Mucosa of stomach (tissue), 1 donor: ENCODE measurements around the gene CCNQ.
"Not testable (repeated sequence)": the region's sequence is repeated elsewhere in the genome, so short reads cannot be mapped to it uniquely, and the experiment has no call there.

Experiments used
- H3K27me3 ChIP-seq: one replicate; pipeline ENCODE4 v1.7.0; 2013; ENCODE audit warnings: mild to moderate bottlenecking, low read length; ENCODE audit not compliant: control insufficient read depth, insufficient read depth
- H3K36me3 ChIP-seq: one replicate; pipeline ENCODE4 v1.7.0; 2013; ENCODE audit warnings: low read length; ENCODE audit not compliant: control insufficient read depth, insufficient read depth
- H3K4me1 ChIP-seq: one replicate; pipeline ENCODE4 v1.7.0; 2013; ENCODE audit warnings: mild to moderate bottlenecking, low read length; ENCODE audit not compliant: control insufficient read depth, insufficient read depth
- H3K4me3 ChIP-seq: one replicate; pipeline ENCODE4 v1.7.0; 2013; ENCODE audit warnings: low read length
- H3K9ac ChIP-seq: one replicate; pipeline ENCODE4 v1.7.0; 2013; ENCODE audit warnings: mild to moderate bottlenecking, low read length, moderate library complexity
- H3K9me3 ChIP-seq: one replicate; pipeline ENCODE4 v1.7.0; 2013; ENCODE audit warnings: mild to moderate bottlenecking, low read length, moderate library complexity; ENCODE audit not compliant: control insufficient read depth
- donor health status: Pancreatic carcinoma.

The CCNQ gene

DNA sequence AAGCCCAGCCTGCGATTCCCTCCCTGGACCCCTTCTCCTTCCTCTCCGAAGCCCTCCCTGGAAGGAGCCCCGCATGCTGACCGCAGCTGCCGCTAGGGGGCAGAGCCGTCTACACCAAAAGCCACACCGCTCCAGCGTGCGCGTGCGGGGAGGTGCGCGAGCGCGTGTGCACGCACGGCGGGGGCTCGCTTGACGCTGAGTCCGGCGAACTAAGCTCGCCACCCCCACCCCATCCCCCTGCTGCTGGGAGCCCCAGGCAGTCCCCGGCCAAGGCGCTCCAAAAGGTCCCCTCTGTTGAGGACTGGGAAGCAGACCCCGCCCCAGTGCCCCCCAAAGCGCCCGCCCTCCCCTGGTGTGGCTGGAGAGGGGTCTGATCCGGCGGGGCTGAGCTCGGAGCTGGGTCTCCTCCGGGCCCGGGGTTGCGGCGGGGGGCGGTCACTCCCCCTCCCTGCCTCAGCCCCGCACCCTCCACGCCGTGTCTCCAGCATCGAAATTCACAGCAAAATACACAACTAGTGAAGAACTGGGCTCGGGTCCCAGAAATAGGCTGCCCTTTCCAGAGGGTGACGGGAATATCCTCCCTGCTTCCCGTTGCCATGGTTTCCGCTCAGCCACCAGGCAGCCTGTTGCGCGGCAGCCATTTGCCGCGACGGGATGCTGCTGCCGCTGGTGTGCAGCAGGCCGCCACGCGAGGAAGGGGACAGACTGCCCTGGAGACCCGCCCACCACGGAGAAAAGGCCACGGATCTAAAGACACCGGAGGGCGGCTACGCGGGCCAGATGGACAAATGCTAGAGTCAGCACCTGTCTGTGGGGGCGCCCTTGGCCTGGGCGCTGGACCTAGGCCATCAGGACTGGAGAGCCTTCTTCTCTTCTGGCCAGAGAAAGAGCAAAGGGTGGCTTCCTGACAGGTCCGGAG lies 11.2 kb upstream of the CCNQ start:
- Histone ChIP-seq H3K9me3 (no peaks in the 10 kb centered on the region), H3K4me1 (peaks cover 4% of the 10 kb centered on the region), H3K36me3 (no peaks in the 10 kb centered on the region), H3K4me3 (no peak overlapping the region), H3K27me3 (no peaks in the 10 kb centered on the region), H3K9ac (no peak overlapping the region)

DNA sequence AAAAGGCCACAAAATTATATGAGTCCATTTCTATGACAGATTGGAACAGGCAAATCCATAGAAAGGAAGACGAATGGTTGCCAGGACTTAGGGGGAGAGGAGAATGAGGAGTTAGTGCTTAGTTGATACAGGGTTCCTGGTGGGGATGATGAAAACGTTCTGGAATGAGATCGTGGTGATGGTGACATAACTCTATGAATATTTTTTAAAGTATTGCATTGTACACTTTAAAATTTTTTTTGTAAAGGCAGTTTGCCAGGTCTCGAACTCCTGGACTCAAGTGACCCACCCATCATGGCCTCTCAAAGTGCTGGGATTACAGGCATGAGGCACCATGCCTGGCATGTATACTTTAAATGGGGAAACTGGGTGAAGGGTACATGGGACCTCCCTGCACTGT lies 9.9 kb upstream of the CCNQ start:
- Histone ChIP-seq H3K9me3 (no peaks in the 10 kb centered on the region), H3K27me3 (no peaks in the 10 kb centered on the region), H3K4me3 (no peak overlapping the region), H3K4me1 (peaks cover 4% of the 10 kb centered on the region), H3K9ac (no peak overlapping the region), H3K36me3 (no peaks in the 10 kb centered on the region)

DNA sequence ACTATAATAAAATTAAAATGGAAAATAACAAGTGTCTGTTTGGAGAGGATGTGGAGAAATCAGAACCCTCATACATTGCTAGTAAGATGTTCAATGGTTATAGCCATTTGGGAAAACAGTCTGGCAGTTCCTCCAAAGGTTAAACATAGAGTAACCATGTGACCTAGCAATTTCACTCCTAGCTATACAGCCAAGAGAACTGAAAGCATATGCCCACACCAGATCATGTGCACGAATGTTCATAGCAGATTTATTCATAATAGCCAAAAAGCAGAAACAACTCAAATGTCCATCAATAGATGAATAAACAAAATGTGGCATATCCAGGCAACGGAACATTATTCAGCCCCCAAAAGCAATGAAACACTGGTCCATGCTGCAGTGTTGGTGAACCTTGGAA lies 9.4 kb upstream of the CCNQ start:
- H3K4me3 ChIP-seq: no peak overlapping the region
- no peaks in the 10 kb centered on the region for H3K27me3 ChIP-seq
- H3K9ac ChIP-seq: no peak overlapping the region
- H3K36me3 ChIP-seq: no peaks in the 10 kb centered on the region
- H3K4me1 ChIP-seq: peaks cover 4% of the 10 kb centered on the region
- H3K9me3 ChIP-seq: no peaks in the 10 kb centered on the region

DNA sequence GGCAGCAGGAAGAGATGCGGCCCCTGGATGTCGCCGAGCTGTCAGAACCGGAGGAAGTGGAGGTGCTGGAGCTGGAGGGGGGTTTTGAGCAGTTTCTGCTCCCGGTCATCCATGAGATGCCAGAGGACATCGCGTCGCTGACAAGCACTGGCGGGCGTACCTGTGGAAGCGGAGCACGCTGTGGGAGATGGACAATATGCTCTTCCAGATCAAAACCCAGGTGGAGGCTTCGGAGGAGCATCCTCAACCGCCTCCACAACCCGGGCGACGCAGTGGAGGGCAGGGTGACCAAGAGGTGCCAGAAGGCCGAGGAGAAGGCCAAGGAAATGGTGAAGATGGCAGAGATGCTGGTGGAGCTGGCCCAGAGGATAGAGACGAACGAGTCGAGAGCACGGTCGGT lies 7.6 kb upstream of the CCNQ start:
- no peaks in the 10 kb centered on the region for H3K36me3 ChIP-seq
- no peaks in the 10 kb centered on the region for H3K9me3 ChIP-seq
- H3K27me3 ChIP-seq: no peaks in the 10 kb centered on the region
- peaks cover 4% of the 10 kb centered on the region for H3K4me1 ChIP-seq
- no peak overlapping the region for H3K4me3 ChIP-seq
- H3K9ac ChIP-seq: no peak overlapping the region

DNA sequence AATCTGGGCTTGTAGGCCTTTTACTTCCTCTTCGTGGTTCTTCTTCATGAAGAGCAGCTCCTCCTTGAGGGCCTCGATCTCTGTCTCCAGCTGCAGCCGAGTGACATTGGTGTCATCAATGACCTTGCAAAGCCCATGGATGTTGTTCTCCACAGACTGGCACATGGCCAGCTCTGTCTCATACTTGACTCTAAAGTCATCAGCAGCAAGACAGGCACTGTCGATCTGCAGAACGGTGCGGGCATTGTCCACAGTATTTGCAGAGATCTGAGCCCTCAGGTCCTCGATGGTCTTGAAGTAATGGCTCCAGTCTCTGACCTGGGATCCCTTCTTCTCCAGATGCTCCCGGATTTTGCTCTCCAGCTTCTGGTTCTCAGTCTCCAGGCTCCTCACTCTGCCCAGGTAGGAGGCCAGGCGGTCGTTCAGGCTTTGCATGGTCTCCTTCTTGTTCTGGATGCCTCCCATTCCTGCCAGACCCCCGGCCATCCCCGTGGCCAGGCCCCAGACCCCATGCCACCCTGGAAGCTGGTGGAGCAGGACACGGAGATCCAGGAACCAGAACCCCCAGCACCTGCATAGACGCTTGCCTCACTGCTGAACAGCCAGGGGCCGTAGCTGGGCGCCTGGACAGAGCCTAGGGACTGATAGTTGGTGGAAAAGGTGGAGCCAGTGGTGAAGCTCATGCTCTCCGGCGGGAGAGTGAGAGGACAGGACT lies 5.9 kb upstream of the CCNQ start:
- not testable (repeated sequence) for H3K4me3 ChIP-seq, H3K4me1 ChIP-seq, H3K9ac ChIP-seq, H3K9me3 ChIP-seq, H3K27me3 ChIP-seq, H3K36me3 ChIP-seq

DNA sequence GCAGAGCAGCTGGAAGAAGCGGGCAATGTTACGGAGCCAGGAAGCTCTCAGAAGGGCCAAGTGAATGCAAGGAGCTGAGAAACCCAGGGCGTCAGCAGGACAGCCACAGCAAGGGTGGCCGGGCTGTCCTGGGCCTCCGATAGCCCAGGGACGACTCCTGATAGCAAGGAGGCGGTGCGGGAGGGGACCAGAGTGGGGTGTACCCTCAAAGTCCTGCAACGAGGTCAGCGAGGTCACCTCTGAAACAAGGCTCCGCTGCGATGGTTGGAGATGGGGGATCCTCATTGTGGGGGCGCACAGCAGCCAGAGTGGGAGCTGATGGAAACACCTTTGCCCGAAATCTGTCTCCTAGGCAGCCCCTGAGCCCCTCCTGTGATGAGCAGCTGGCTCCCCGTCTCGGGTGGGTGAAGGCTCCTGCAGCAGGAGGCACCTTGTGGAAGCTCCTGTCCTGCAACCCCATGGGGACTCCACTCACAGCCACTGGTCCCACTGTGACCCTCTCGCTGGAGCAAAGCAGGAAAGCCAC lies 4.3 kb upstream of the CCNQ start:
- no peaks in the 10 kb centered on the region for H3K36me3 ChIP-seq
- H3K4me1 ChIP-seq: no peaks in the 10 kb centered on the region
- H3K9me3 ChIP-seq: no peaks in the 10 kb centered on the region
- H3K27me3 ChIP-seq: no peaks in the 10 kb centered on the region
- H3K4me3 ChIP-seq: no peak overlapping the region
- H3K9ac ChIP-seq: no peak overlapping the region

DNA sequence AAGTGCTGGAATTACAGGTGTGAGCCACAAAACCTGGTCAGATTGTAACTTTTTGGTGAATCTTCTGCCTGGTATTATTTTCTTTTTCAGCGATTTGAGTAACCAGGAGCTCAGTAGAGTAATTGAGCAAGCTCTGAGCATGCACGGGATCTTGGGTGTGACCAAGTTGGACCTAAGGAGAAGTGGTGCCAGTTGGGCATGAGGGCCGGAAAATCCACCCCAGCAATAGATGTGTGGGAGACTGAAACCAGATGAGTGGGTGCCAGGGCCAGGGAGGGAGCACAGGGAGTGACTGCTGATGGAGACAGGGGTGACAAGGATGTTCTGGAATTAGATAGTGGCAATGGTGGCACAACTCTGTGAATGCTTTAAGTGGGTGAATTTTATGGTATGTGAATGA lies 3.7 kb upstream of the CCNQ start:
- Histone ChIP-seq H3K9me3 (no peaks in the 10 kb centered on the region), H3K36me3 (no peaks in the 10 kb centered on the region), H3K4me1 (no peaks in the 10 kb centered on the region), H3K9ac (no peak overlapping the region), H3K27me3 (no peaks in the 10 kb centered on the region), H3K4me3 (no peak overlapping the region)

DNA sequence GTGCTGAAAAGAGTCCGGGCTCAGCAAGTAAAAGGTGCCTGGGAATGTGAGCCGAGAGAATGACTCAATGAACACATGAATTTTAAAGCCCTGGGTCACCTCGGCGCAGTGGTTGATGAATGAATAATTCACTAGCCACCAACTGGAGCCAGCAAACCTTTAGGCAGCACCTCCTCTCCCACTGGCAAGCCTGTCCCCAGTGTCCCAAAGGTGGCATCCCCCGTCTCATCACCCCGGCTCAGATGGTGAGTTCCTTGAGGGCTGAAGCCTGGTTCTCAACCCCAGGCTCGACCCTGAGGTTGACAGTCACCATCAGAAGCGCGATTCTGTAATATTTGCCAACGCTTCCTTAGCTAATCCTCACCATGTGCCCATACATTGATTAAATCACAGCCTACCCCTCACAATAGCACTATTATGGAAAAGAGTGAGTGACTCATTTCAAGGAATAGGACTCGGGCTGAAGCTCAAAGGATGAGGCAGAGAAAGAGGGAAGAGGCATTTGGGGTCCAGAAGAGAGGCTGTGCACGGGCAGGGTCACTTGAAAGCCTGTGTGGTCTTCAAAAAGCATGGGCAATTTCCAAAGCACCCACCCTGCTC lies 2.7 kb upstream of the CCNQ start:
- H3K9ac ChIP-seq: no peak overlapping the region
- no peaks in the 10 kb centered on the region for H3K27me3 ChIP-seq
- no peak overlapping the region for H3K4me3 ChIP-seq
- H3K36me3 ChIP-seq: no peaks in the 10 kb centered on the region
- no peaks in the 10 kb centered on the region for H3K4me1 ChIP-seq
- H3K9me3 ChIP-seq: no peaks in the 10 kb centered on the region

DNA sequence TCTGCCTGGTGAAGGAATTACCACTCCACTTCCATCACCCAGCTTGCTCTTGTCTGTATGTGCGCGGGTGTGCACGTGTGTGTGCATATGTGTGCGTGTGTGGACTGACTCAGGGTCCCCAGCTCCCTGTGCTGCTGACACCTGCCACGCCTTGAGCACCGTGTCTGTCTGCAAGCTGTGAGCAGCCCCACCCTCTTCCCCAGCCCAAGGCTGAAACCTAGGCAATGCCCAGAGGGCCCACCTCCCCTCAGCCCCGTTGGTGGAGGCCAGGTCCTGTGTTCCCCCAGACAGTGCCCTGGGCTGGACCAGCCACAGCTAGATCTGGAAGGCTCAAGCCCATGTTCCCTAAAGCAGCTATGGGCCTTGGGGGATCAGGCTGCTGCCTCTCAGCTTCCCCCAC lies 2.0 kb upstream of the CCNQ start:
- Histone ChIP-seq H3K36me3 (no peaks in the 10 kb centered on the region), H3K4me3 (no peak overlapping the region), H3K9me3 (no peaks in the 10 kb centered on the region), H3K9ac (no peak overlapping the region), H3K27me3 (no peaks in the 10 kb centered on the region), H3K4me1 (no peaks in the 10 kb centered on the region)

DNA sequence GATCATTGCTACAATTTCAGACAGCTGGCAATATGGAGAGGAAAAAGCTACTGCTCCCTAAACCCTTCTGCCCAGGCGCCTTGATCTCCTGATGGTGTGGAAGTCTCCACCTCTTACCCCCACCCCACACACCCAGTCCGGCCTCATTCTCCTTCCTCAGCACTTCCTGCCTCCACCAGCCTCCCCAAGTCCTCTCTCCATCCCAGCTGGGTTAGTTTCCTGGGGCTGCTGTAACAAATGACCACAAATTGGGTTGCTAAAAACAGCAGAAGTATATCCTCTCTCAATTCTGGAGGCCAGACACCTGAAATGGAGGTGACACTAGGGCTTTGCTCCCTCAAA lies 1.1 kb upstream of the CCNQ start:
- Histone ChIP-seq H3K4me3 (no peak overlapping the region), H3K27me3 (no peaks in the 10 kb centered on the region), H3K9me3 (no peaks in the 10 kb centered on the region), H3K9ac (peak overlapping the region; percentile 47), H3K36me3 (no peaks in the 10 kb centered on the region), H3K4me1 (no peaks in the 10 kb centered on the region)

DNA sequence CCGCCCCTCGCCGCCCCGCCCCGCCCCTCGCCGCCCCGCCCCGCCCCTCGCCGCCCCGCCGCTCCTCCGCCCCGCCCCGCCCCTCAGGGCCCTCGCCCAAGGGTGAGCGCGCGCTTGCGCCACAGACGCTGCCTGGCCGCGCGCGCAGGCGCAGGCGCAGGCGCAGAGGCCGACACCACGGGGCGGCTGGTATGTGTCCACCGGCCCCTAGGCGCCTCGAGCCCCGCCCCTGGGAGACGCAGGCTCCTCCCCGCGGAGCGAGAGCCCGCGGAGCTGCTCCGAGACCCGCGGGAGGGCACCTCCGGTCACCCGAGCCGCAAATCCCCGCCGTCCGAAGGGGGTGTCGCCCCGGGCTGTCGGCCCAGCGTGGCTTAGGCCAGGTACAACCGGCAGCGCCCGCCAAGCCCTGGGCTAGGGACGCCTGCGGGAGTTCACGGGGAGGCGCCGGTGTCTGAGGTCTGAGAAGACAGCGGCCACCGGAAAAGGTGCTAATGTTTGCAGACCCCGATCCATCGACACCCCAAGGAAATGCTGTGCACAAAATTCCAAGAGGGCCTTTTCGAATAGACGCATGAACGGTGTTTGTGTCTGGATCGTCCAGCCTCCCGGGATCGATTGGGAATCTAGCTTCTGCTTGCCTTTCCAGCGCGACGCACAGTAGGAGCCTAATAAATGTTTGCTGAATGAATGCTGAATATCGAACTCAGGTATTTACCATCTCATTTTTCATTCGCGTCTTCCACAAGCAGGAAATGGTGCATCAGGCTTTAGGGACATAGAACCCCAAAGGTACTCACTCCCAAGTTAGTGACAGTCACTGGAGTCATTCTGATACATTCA lies 473 bp upstream of the CCNQ start:
- Histone ChIP-seq H3K27me3 (no peaks in the 10 kb centered on the region), H3K9ac (peak overlapping the region; percentile 47), H3K9me3 (no peaks in the 10 kb centered on the region), H3K4me3 (no peak overlapping the region), H3K4me1 (no peaks in the 10 kb centered on the region), H3K36me3 (no peaks in the 10 kb centered on the region)
